ENCODE measurements around the gene GBF1.
"Not testable (repeated sequence)": the region's sequence is repeated elsewhere in the genome, so short reads cannot be mapped to it uniquely, and the experiment has no call there.

GBF1 gene

GRCh38 chr10:102268375-102268888 is 23.1 kb downstream of the GBF1 start:
- no peak for DNase-seq (ENCODE audit: low read depth in 2 of 2)

DNA sequence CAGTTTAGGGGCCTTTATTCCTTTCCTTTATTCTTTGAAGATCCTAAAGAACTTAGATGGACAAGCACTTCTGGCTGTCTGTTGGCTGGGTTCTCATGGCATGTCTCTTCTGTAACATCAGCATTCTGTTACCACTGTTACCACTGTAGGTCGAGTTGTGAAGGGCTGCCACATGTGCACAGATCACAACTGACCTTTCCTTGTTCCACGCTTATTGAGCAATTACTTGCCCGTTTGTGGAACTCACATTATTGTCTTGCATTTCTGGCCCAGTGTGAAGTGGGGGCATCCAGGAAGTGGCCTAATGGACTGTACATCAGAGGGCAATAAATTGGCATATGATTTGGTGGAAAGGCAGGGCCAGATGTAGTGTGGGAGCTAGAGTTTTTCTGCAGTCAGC is 23.7 kb downstream of the GBF1 start:
- no peak for DNase-seq (ENCODE audit: low read depth in 2 of 2)

DNA sequence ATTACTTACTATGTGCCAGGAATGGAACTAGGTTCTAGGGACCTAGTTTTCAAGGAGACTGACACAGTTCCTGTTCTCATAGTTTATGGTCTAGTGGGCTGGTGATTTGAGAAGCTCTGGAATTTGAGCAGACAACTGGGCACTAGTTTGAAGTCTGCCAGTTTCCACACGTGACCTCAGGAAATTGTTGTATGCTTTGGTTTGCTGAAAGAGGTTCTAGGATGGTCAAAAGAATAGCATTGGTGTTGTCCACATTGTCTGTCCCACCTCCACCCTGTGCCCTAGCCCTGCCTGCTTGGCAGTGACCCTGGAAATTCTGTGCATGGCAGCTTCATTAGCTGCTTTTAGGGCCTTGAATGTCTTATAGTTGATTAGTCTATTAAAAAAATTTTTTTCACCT is 28.7 kb downstream of the GBF1 start:
- DNase-seq (ENCODE audit: low read depth in 2 of 2), result no peak

GRCh38 chr10:102275343-102275742 is 30.0 kb downstream of the GBF1 start:
- no peak for DNase-seq (ENCODE audit: low read depth in 2 of 2)

DNA sequence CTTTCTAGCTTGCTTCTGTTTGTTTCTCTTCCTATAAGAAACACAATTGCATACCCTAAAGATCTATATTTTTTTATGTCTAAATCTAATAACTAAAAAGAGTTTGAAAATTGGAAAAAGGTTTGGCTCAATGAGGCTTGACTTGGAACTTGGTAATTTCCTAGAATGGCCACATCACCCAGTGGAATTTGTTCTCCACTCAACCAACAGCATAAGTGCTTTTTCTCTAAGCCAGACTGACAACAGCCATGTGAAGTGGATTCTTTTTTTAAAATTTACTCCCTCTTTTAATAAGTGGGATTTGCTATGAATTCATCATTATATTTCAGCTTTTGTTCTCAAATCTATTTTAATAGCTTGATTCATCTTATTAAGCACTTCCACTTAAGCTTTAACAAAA is 33.8 kb downstream of the GBF1 start:
- DNase-seq (ENCODE audit: low read depth in 2 of 2), result no peak

GRCh38 chr10:102280397-102281101 is 35.2 kb downstream of the GBF1 start:
- DNase-seq (ENCODE audit: low read depth in 2 of 2), result no peak

DNA sequence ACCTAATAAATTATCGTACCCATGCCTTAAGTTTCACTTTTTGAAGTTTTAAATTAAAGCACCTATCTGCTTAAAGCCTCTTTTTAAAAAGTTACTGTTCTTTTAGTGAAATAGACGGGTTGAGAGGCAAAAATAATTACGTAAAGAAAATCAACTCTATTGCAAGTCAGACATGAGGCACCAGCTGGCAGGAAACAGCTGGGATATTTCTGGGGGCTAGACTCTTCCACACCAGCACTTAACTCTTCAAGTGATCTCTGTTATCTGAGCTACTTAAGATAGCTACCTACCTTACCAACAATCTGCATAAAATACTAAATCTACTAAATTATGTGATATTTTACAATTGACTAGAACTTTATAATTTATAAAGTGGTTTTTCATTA is 35.8 kb downstream of the GBF1 start:
- DNase-seq (ENCODE audit: low read depth in 2 of 2), result no peak

DNA sequence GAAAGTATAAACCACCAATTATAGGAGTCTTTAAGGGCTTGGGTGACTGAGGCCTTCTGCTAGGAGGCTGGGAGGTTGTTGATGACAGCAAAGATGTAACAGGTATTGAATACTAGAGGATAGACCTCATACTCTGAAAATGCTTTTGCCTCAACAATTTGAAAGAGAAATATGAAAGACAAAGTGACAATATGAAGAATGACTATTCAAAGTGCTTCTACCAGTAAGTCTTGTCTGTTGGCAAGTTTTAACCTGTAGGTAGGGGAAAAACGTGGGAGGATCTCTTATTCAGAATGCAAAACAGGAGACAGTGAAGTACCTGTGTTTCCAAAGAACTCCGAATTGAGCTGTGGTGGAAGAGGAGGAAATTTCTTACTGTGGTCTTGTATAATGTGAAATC is 38.2 kb downstream of the GBF1 start:
- DNase-seq (ENCODE audit: low read depth in 2 of 2), result no peak

- no peak for DNase-seq (ENCODE audit: low read depth in 2 of 2)
Observed at GRCh38 chr10:102283890-102284289, 38.6 kb downstream of the GBF1 start.

DNA sequence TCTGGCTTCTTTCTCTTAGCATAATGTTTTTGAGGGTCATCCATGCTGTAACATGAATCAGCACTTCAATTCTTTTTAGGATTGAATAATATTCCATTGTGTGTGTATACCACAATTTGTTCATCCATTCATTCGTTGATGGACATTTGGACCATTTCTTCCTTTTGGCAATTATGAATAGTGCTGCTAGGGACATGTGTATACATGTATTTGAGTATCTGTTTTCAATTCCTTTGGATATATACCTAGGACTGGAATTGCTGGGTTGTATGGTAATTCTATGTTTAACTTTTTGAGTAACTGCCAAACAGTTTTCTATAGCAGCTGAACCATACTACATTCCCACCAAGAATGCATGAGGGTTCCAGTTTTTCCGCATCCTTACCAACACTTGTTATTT is 39.2 kb downstream of the GBF1 start:
- DNase-seq (ENCODE audit: low read depth in 2 of 2), result no peak

DNA sequence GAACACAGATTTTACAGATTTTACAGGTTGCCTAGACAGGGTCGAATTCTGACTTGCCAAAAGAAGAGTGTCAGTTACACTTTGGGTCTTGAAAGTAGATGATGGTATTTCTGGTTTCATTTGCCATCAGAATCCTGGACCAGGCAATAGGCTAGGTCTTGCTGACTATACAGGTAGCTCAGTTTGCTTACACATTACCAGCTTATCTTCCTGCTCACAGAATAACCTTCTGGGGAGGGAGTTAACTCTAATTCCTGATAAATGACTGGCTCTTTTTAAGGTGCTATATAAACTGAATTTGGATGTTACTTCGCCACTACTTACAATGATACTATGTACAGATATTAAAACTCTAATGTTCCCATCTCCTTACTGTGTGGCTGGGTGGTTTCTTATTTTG is 39.8 kb downstream of the GBF1 start:
- DNase-seq (ENCODE audit: low read depth in 2 of 2), result no peak

- no peak for DNase-seq (ENCODE audit: low read depth in 2 of 2)
Observed at GRCh38 chr10:102286216-102286615, 40.9 kb downstream of the GBF1 start.

- no peak for DNase-seq (ENCODE audit: low read depth in 2 of 2)
Observed at GRCh38 chr10:102287538-102287937, 42.2 kb downstream of the GBF1 start.

DNA sequence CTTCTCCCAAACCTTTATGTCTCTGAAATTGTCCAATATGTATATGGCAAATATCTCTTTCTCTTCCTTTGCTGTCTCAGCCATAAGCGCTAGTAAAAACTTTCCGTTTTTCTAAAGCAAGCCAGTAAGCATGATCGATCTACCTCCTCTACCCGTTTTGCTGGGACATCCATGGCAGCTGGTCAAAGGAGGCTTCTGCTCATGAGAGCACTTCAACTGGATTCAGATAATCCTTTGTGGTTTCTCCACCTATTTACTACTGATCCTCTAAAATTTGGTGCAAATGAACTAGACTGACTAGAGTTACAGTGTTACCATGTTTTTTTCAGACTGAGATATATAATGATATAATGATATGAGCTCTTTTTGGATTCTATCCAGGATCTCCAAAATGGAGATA is 42.7 kb downstream of the GBF1 start:
- DNase-seq (ENCODE audit: low read depth in 2 of 2), result no peak

DNA sequence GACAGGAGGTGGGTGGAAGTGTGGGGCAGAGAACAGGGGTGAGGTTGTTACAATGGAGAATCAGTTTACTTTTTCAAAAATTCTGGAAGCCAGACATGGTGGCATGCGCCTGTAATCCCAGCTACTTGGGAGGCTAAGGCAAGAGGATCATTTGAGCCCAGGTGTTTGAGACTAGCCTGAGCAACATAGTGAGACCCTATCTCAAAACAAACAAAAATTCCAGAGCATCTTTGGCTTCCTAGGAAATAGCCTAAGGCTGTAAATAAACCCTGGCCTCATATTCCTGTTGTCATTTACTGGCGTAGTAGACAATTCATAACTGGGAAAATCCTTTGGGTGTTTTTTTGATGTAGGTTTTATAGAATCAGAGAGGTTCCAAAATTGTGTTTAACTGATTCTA is 44.0 kb downstream of the GBF1 start:
- DNase-seq (ENCODE audit: low read depth in 2 of 2), result no peak

- DNase-seq (ENCODE audit: low read depth in 2 of 2), result no peak
Observed at GRCh38 chr10:102289840-102290239, 44.5 kb downstream of the GBF1 start.

GRCh38 chr10:102291221-102291905 is 46.0 kb downstream of the GBF1 start:
- DNase-seq (ENCODE audit: low read depth in 2 of 2), result no peak

DNA sequence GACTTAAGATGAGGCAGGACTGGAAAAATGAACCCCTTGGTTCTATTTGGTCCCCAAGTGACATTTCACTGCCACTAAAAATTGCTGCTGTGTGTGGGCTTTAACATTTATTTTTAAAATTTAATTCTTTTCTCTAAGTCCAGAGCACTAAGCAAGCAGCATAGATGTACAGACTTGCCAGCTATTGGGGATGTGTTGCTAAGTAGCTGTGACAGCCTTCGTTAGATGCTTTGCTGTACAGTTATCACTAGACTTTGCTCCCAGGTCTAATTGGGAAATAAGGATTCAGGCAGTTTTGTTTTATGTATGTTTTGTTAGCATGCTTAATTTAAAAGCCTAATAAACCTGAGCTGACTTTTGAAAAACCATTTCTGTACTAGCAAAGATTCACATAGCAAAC is 51.8 kb downstream of the GBF1 start:
- no peak for DNase-seq (ENCODE audit: low read depth in 2 of 2)

DNA sequence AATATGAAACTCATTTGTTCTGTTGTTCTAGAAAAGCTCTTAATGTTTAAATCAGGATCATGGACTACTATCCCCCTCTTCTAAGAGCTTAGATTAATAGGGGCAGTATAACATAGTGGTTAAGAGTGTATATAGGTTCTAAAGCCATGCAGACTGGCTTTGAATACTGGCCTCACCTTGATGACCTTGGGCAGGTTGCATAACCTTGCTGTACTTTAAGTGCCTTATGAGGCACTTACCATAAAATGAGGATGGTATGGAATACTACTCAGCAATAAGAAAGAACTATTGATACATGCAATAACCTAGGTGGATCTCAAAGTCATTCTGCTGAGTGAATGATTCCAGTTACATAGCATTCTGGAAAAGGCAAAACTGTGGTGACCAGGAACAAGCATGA is 53.6 kb downstream of the GBF1 start:
- DNase-seq (ENCODE audit: low read depth in 2 of 2), result no peak

DNA sequence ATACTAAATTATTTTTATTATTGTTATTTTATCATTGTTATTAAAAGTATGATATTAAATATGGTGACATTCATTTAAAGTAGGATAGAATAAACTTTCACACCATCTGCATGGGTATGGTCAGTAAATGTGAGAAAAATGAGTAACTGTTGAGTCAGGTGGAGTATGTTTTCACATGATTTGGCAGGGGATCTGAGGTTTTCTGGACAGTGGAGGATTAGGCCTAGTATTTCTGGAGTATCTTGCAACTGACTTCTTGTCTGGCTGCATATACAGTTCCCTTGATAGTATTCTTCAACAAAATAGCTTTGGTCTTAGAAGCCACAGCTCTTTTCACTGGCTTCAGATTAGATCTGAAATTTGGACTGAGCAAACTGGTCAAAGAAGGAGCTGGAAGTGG is 54.5 kb downstream of the GBF1 start:
- no peak for DNase-seq (ENCODE audit: low read depth in 2 of 2)

DNA sequence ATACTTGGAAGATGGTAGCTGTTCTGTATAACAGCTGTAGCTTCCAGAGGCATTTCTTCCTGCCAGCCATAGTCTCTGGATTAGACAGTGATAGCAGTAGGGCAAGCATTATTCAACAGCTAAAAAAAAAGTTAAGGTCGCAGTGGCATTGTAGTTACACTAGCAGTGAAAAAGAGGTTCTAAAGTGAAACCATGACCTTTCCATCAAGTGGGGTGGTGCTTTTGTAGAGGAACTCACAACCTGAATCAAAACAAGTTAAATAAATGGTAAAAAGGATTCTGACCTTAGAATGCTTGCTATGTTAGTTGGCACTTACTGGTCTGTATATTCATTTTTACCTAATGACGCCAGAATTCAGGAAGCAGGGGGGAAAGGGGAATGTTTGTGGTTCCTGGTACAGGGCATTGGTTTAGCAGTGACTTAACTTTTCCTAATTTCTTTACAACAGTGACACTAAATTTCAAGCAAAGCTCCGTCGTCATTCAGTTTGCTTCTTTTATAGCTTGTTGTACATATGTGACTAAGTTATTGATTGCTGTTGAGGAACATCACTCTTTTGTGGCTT is 55.0 kb downstream of the GBF1 start:
- DNase-seq (ENCODE audit: low read depth in 2 of 2), result no peak

DNA sequence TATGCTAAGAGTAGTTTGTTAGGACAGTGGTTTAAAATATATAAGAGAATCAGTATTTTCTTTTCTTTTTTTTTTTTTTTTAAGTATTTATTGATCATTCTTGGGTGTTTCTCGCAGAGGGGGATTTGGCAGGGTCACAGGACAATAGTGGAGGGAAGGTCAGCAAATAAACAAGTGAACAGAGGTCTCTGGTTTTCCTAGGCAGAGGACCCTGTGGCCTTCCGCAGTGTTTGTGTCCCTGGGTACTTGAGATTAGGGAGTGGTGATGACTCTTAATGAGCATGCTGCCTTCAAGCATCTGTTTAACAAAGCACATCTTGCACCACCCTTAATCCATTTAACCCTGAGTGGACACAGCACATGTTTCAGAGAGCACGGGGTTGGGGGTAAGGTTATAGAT is 55.6 kb downstream of the GBF1 start:
- DNase-seq (ENCODE audit: low read depth in 2 of 2), result not testable (repeated sequence)

GRCh38 chr10:102301332-102301731 is 56.0 kb downstream of the GBF1 start:
- DNase-seq (ENCODE audit: low read depth in 2 of 2), result not testable (repeated sequence)

Measured in activated CD4-positive, alpha-beta T cell treated with anti-CD3 and anti-CD28 coated beads for 24 hours (primary cell).